K562 (cell line): ENCODE data around the gene TTC21A. TPM values are rescaled to one million over a fixed set of nuclear protein-coding genes. Genes with fewer than 3 reads are reported as not detected.

Experiments
- BRF1 ChIP-seq: IDR thresholded peaks from 3 replicates; pipeline ENCODE4 v1.6.1; 2011; ENCODE audit warnings: borderline replicate concordance, mild to moderate bottlenecking; ENCODE audit not compliant: insufficient read length; ENCODE audit errors: extremely low read depth
- CHD4 ChIP-seq: fragments of 200-600 bp; sonication (generic); IDR thresholded peaks from 3 replicates; pipeline ENCODE4 v1.6.1; 2012; ENCODE audit warnings: low read depth, mild to moderate bottlenecking, mixed read lengths, low read length, inconsistent platforms; ENCODE audit not compliant: insufficient read depth, insufficient replicate concordance, poor library complexity, severe bottlenecking
- LARP7 ChIP-seq: fragments of 450-650 bp; IDR thresholded peaks from 2 replicates; pipeline ENCODE4 v1.6.1; 2016
- MTA2 ChIP-seq: fragments of 450-650 bp; IDR thresholded peaks from 2 replicates; pipeline ENCODE4 v1.6.1; 2016; ENCODE audit warnings: low read depth
- NR2F6 ChIP-seq: fragments of 450-650 bp; formaldehyde crosslinking; IDR thresholded peaks from 2 replicates; pipeline ENCODE4 v1.4.0; 2020; ENCODE audit warnings: mild to moderate bottlenecking
- TBP ChIP-seq: optimal IDR thresholded peaks from 2 replicates; pipeline ENCODE3; 2011; ENCODE audit warnings: low read depth, low read length, improper control_type of control experiment
- U2AF1 ChIP-seq: fragments of 200-400 bp; formaldehyde crosslinking; optimal IDR thresholded peaks from 2 replicates; pipeline ENCODE3; 2017; ENCODE audit warnings: mild to moderate bottlenecking, low read depth, low read length, moderate library complexity
- ZNF165 ChIP-seq: fragments of 250-450 bp; sonication (Bioruptor Pico); IDR thresholded peaks from 2 replicates; pipeline ENCODE4 v1.4.0; 2020; ENCODE audit warnings: borderline replicate concordance
- ZNF444 ChIP-seq: fragments of 250-450 bp; sonication (Bioruptor Pico); IDR thresholded peaks from 2 replicates; pipeline ENCODE4 v1.4.0; 2020; ENCODE audit warnings: mild to moderate bottlenecking, moderate library complexity
- polyA plus RNA-seq, 8 experiments: library from polyadenylated mRNA; depleted of rRNA in 4 of 8; stranded (reverse) in 5 of 8; unstranded in 3 of 8; fragments of >200 nt; fragmentation: Nextera tagmentation in 2 of 8; fragmentation: Illumina TruSeq in 1 of 8; extraction: Ambion mirVana in 2 of 8; extraction: Trizol in 1 of 8; gene quantifications; 2 replicates each; pipeline versions ENCODE4 v1.2.1 to v1.2.3, GENCODE V29; 2011 to 2014; ENCODE audit warnings: inconsistent platforms in 1 of 8, missing spikeins in 1 of 8
- total RNA-seq, 7 experiments: library from RNA; depleted of rRNA in 6 of 7; stranded (reverse); fragments of >200 nt in 6 of 7; fragmentation: Illumina TruSeq in 2 of 7; extraction: Trizol in 2 of 7; gene quantifications; 2 replicates each; pipeline versions ENCODE4 v1.2.1 to v1.2.3, GENCODE V29; 2011 to 2021; ENCODE audit warnings: low replicate concordance in 1 of 7
- TF ChIP-seq, protein P1 (sequence below): fragments of 450-650 bp; formaldehyde crosslinking; IDR thresholded peaks from 2 replicates; pipeline ENCODE4 v1.4.0; 2020; ENCODE audit warnings: mild to moderate bottlenecking, moderate library complexity
- TF ChIP-seq, protein P2 (sequence below): fragments of 450-650 bp; IDR thresholded peaks from 2 replicates; pipeline ENCODE4 v1.7.1; 2018; ENCODE audit warnings: mild to moderate bottlenecking, low read depth; ENCODE audit not compliant: partially characterized antibody
- TF ChIP-seq, protein P3 (sequence below), 2 experiments: fragments of 450-650 bp in 1 of 2; sonication (generic) in 1 of 2; formaldehyde crosslinking in 1 of 2; IDR thresholded peaks; 2 replicates each; pipeline versions ENCODE4 v1.7.1 to v1.9.0; 2016 to 2022; ENCODE audit warnings: inconsistent platforms in 1 of 2, mild to moderate bottlenecking in 1 of 2, missing genetic modification reagents in 1 of 2

TTC21A gene
- total and polyA plus RNA-seq, 9 of the 15 experiments (the other 6 are each of a cell fraction or from before 2014, with no cell fraction given): 0.22 to 1.4 (median 0.70) TPM

DNA sequence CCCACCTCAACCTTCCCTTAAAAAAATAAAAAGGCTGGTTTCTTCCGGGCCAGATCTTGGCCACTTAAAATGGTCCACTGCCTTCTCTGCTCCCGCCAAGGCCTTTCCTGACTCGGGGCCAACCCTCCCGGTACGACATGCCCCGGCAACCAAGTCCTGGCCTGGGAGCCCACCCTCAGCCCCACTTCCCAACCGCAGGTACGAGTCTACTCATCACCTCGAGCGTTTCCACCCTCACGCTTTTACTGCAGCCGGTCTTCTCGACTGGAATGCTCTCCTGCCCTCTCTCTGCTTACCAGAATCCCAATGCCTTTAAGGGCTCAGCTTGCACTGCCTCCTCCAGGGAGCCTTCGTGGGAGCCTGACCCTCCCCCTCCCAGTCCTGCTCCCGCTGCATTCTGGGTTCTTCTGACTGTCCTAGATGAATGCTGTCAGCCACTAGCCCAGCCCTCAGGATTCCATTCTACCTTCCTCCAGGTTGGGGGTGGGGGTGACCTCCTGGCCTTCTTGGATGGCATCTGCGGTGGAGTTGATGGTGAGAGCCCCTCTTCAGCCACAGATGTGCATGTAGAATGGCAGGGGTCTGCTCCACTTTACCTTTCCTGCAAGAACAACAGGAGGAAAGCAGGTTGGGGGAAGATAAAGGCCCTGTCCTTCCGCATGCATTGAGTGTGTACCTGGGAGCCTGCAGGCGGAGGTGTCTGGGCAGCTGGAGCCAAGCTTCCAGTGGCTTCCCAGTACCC, 47.0 kb downstream of the TTC21A start (continued):
- TF ChIP-seq, protein P1, sequence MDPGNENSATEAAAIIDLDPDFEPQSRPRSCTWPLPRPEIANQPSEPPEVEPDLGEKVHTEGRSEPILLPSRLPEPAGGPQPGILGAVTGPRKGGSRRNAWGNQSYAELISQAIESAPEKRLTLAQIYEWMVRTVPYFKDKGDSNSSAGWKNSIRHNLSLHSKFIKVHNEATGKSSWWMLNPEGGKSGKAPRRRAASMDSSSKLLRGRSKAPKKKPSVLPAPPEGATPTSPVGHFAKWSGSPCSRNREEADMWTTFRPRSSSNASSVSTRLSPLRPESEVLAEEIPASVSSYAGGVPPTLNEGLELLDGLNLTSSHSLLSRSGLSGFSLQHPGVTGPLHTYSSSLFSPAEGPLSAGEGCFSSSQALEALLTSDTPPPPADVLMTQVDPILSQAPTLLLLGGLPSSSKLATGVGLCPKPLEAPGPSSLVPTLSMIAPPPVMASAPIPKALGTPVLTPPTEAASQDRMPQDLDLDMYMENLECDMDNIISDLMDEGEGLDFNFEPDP (CRISPR knock-in tag): no peak
- TF ChIP-seq NR2F6 (CRISPR knock-in tag) (no peak), CHD4 (peak; percentile 17), BRF1 (no peak), LARP7 (0 out of 2 replicates have a peak, but pooled peaks have one; percentile 23), MTA2 (peak; percentile 19; the same call in 1 of the 2 replicates), TBP (peak; percentile 28), ZNF444 (CRISPR knock-in tag) (peak; percentile 78), ZNF165 (no peak), U2AF1 (no peak)
- TF ChIP-seq, protein P2, sequence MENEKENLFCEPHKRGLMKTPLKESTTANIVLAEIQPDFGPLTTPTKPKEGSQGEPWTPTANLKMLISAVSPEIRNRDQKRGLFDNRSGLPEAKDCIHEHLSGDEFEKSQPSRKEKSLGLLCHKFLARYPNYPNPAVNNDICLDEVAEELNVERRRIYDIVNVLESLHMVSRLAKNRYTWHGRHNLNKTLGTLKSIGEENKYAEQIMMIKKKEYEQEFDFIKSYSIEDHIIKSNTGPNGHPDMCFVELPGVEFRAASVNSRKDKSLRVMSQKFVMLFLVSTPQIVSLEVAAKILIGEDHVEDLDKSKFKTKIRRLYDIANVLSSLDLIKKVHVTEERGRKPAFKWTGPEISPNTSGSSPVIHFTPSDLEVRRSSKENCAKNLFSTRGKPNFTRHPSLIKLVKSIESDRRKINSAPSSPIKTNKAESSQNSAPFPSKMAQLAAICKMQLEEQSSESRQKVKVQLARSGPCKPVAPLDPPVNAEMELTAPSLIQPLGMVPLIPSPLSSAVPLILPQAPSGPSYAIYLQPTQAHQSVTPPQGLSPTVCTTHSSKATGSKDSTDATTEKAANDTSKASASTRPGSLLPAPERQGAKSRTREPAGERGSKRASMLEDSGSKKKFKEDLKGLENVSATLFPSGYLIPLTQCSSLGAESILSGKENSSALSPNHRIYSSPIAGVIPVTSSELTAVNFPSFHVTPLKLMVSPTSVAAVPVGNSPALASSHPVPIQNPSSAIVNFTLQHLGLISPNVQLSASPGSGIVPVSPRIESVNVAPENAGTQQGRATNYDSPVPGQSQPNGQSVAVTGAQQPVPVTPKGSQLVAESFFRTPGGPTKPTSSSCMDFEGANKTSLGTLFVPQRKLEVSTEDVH: peak; percentile 64
- TF ChIP-seq, protein P3, sequence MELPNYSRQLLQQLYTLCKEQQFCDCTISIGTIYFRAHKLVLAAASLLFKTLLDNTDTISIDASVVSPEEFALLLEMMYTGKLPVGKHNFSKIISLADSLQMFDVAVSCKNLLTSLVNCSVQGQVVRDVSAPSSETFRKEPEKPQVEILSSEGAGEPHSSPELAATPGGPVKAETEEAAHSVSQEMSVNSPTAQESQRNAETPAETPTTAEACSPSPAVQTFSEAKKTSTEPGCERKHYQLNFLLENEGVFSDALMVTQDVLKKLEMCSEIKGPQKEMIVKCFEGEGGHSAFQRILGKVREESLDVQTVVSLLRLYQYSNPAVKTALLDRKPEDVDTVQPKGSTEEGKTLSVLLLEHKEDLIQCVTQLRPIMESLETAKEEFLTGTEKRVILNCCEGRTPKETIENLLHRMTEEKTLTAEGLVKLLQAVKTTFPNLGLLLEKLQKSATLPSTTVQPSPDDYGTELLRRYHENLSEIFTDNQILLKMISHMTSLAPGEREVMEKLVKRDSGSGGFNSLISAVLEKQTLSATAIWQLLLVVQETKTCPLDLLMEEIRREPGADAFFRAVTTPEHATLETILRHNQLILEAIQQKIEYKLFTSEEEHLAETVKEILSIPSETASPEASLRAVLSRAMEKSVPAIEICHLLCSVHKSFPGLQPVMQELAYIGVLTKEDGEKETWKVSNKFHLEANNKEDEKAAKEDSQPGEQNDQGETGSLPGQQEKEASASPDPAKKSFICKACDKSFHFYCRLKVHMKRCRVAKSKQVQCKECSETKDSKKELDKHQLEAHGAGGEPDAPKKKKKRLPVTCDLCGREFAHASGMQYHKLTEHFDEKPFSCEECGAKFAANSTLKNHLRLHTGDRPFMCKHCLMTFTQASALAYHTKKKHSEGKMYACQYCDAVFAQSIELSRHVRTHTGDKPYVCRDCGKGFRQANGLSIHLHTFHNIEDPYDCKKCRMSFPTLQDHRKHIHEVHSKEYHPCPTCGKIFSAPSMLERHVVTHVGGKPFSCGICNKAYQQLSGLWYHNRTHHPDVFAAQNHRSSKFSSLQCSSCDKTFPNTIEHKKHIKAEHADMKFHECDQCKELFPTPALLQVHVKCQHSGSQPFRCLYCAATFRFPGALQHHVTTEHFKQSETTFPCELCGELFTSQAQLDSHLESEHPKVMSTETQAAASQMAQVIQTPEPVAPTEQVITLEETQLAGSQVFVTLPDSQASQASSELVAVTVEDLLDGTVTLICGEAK (IDR thresholded peaks at IDR 0.05): peak; percentile 54
- TF ChIP-seq, protein P3 (CRISPR knock-in tag; IDR thresholded peaks at IDR 0.05): no peak
